A549 treated with Hydrocortisone at 1 μM for 4 hours (cell line): ENCODE results near the gene WFDC10B. TPM values are rescaled to one million over a fixed set of nuclear protein-coding genes. Genes with fewer than 3 reads are reported as not detected.

Source experiments
- total RNA-seq: library from RNA; stranded (reverse); fragments of 200-300 nt; extraction: Qiagen RNA extraction; gene quantifications from 5 replicates; pipeline ENCODE4 v1.2.3, GENCODE V29; 2022

Gene WFDC10B
- not detected in 5 replicates for total RNA-seq

DNA sequence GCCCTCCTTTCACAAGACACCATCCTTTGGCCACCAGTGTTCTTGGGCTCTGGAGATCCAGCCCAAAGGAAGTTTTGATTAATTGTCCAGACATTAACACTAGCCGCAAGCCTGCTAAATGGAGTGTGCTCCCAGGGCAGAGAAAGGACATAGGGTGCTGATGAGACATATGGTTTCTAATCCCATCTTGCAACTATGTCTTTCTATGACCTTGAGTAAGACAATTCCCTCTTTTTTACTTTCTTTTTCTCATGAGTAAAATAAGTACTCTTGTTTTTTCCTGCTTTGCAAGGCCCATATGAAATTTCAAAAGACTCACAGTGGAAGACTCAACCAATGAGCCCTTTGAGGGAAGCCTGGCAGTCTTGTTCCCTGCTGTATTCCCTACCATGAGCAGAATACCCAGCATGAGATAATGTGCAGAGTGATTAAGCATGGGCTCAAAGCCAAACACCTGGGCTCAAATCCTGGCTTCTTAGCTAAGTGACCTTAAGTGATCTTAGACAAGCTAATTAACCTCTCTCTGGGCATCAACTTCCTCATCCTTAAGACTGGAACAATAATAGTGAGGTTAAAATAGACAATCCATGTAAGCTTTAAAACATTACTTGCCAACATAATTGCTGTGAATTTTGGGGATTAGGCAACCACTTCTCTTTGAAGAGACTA lies at the start of gene WFDC10B:
Gene WFDC10B (minus strand): TSS at position 51 of the 669 bp plus-strand sequence. CDS start 19,027 bp downstream, outside the sequence.

GRCh38 chr20:45722047-45722446 lies 17.2 kb upstream of the WFDC10B start, which contains the start of gene SPINT4:
Gene SPINT4 (plus strand): TSS chr20:45722347. CDS start chr20:45722368, 21 bp downstream.

DNA sequence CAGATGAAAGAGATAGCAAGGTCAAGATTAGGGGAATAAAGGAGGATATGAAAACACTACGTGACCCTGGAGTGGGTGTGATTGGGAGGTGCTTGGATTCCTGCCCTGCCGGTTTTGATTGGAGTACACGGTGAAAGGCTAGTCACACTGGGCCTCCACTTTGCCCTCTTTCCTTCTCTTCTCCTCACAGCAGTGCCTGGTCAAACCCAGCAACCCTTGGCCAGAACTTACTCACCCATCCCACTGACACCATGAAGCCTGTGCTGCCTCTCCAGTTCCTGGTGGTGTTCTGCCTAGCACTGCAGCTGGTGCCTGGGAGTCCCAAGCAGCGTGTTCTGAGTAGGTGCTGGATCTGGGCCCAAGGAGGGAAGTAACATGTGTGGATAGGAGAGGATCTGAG lies 2.9 kb downstream of the WFDC10B start, which contains the start of gene WFDC13:
Gene WFDC13 (plus strand): TSS at position 166 of the 400 bp plus-strand sequence. CDS start 86 bp downstream, at position 252.

GRCh38 chr20:45670139-45670538 lies 34.7 kb downstream of the WFDC10B start, which contains the start of gene WFDC11:
Gene WFDC11 (minus strand): TSS chr20:45670239. CDS start chr20:45650600, 19,639 bp downstream.

Other genes with a start within 250 kb of the WFDC10B start
- 0.35 TPM in 1 of 5 replicates, not detected in the others for gene WFDC2, start 235.3 kb downstream of the WFDC10B start, total RNA-seq
- not detected in 5 replicates for gene SPINT3, start 189.4 kb downstream of the WFDC10B start, total RNA-seq
- gene WFDC6, start 165.5 kb downstream of the WFDC10B start, total RNA-seq, result not detected in 5 replicates
- not detected in 5 replicates for gene EPPIN, start 157.6 kb downstream of the WFDC10B start, total RNA-seq
- not detected in 5 replicates for gene WFDC8, start 125.7 kb downstream of the WFDC10B start, total RNA-seq
- not detected in 5 replicates for gene WFDC10A, start 75.3 kb downstream of the WFDC10B start, total RNA-seq
- not detected in 5 replicates for gene WFDC9, start 73.7 kb downstream of the WFDC10B start, total RNA-seq
- gene WFDC11, start 34.8 kb downstream of the WFDC10B start, total RNA-seq, result not detected in 5 replicates
- gene WFDC13, start 3.0 kb downstream of the WFDC10B start, total RNA-seq, result not detected in 5 replicates
- not detected in 5 replicates for gene SPINT4, start 17.3 kb upstream of the WFDC10B start, total RNA-seq
- not detected in 5 replicates for gene WFDC3, start 86.9 kb upstream of the WFDC10B start, total RNA-seq
- 31.5 to 37.5 TPM (median 35.1 TPM) in 5 replicates for gene DNTTIP1, start 86.9 kb upstream of the WFDC10B start, total RNA-seq
- 205 to 246 TPM (median 237 TPM) in 5 replicates for gene UBE2C, start 107.6 kb upstream of the WFDC10B start, total RNA-seq
- gene TNNC2, start 122.3 kb upstream of the WFDC10B start, total RNA-seq, result 0.13 to 0.28 TPM (median 0.23 TPM) in 4 of 5 replicates, not detected in the other
- gene SNX21, start 128.8 kb upstream of the WFDC10B start, total RNA-seq, result 8.5 to 10.1 TPM (median 9.2 TPM) in 5 replicates
- 16.3 to 19.4 TPM (median 18.4 TPM) in 5 replicates for gene ACOT8, start 152.4 kb upstream of the WFDC10B start, total RNA-seq
- 1.6 to 1.9 TPM (median 1.7 TPM) in 5 replicates for gene ZSWIM3, start 152.6 kb upstream of the WFDC10B start, total RNA-seq
- 4.6 to 7.2 TPM (median 5.9 TPM) in 5 replicates for gene ZSWIM1, start 176.2 kb upstream of the WFDC10B start, total RNA-seq
- 0.26 to 0.86 TPM (median 0.52 TPM) in 5 replicates for gene SPATA25, start 182.6 kb upstream of the WFDC10B start, total RNA-seq
- 0.72 to 1.2 TPM (median 0.95 TPM) in 5 replicates for gene NEURL2, start 186.2 kb upstream of the WFDC10B start, total RNA-seq
- 92.5 to 118 TPM (median 109 TPM) in 5 replicates for gene CTSA, start 186.3 kb upstream of the WFDC10B start, total RNA-seq
- gene PLTP, start 207.1 kb upstream of the WFDC10B start, total RNA-seq, result 1.4 to 1.9 TPM (median 1.7 TPM) in 5 replicates
- gene PCIF1, start 229.7 kb upstream of the WFDC10B start, total RNA-seq, result 29.3 to 37.0 TPM (median 33.4 TPM) in 5 replicates